Transverse colon (tissue), 4 donors: ENCODE data around the gene SERPINA1. TPM values are rescaled to one million over a fixed set of nuclear protein-coding genes. Genes with fewer than 3 reads are reported as not detected.

Source experiments
- DNase-seq: peaks from one replicate; pipeline ENCODE4 v3.0.0-alpha.2; 2019
- H3K27ac ChIP-seq, 4 donors: fragments of 200-600 bp; sonication (generic); 2 replicates each; pipeline ENCODE4 v1.5.1; 2016 to 2018; ENCODE audit warnings: inconsistent platforms in 4 of 4
- H3K27me3 ChIP-seq: fragments of 200-600 bp; sonication (generic); 2 replicates; pipeline ENCODE4 v1.5.1; 2017; ENCODE audit warnings: inconsistent platforms
- H3K36me3 ChIP-seq, 4 donors: fragments of 200-600 bp; sonication (generic); 2 replicates each; pipeline ENCODE4 v1.5.1; 2017 to 2019; ENCODE audit warnings: inconsistent platforms in 4 of 4
- H3K4me1 ChIP-seq, 4 donors: fragments of 200-600 bp; sonication (generic); 2 replicates each; pipeline ENCODE4 v1.5.1; 2017 to 2020; ENCODE audit warnings: inconsistent platforms in 4 of 4
- H3K4me3 ChIP-seq, 4 donors: fragments of 200-600 bp; sonication (generic); 1 replicate in 1 of 4; 2 replicates in 3 of 4; pipeline versions ENCODE4 v1.5.1 to v1.6.1; 2017 to 2019; ENCODE audit warnings: inconsistent platforms in 4 of 4
- H3K9me3 ChIP-seq, 2 donors: fragments of 200-600 bp; sonication (generic); 2 replicates each; pipeline ENCODE4 v1.5.1; 2017 to 2019; ENCODE audit warnings: inconsistent platforms in 2 of 2
- CTCF ChIP-seq, 5 experiments: fragments of 200-600 bp in 3 of 5; fragments of 450-650 bp in 2 of 5; sonication (generic) in 3 of 5; IDR thresholded peaks; 1 replicate in 2 of 5; 2 replicates in 3 of 5; pipeline ENCODE4 v1.5.1; 2016 to 2017; ENCODE audit warnings: antibody characterized with exemption in 5 of 5, inconsistent platforms in 3 of 5, mild to moderate bottlenecking in 2 of 5, moderate library complexity in 1 of 5
- EP300 ChIP-seq: sonication (generic); formaldehyde crosslinking; IDR thresholded peaks from one replicate; pipeline ENCODE4 v1.6.1; 2017; ENCODE audit warnings: antibody characterized with exemption, low read depth
- POLR2A ChIP-seq: fragments of 450-650 bp; IDR thresholded peaks from one replicate; pipeline ENCODE4 v1.6.1; 2016; ENCODE audit warnings: antibody characterized with exemption, mild to moderate bottlenecking, moderate library complexity
- POLR2AphosphoS5 ChIP-seq, 3 donors: sonication (generic); formaldehyde crosslinking; IDR thresholded peaks; one replicate each; pipeline ENCODE4 v1.6.1; 2016; ENCODE audit warnings: antibody characterized with exemption in 3 of 3
- WGBS, 2 donors: methylation state at CpG; one replicate each; pipeline ENCODE4 v1.1.5; 2018; ENCODE audit warnings: low coverage in 1 of 2; 5-methylcytosine and 5-hydroxymethylcytosine counted together
- in situ Hi-C, 4 donors: fragments of 200-750 bp; cut with MboI; loops; one replicate each; pipeline versions ENCODE4 v1.15.0 to v1.15.1; 2017; ENCODE audit warnings: low sequenced_read_pairs in 3 of 4, low pct_ligation_motif_present in 1 of 4, low pct_unique_long_range_greater_than_20kb in 1 of 4
- intact Hi-C: fragments of 100-400 bp; cut with DNase I; formaldehyde crosslinking; loops from one replicate; pipeline ENCODE4 v1.15.1; 2023; ENCODE audit warnings: low total_unique reads
- total RNA-seq, 4 donors: library from RNA; depleted of rRNA; stranded (reverse); fragments of >200 nt; gene quantifications; one replicate each; pipeline ENCODE4 v1.1.0, GENCODE V29; 2016

Gene SERPINA1
- total RNA-seq, 4 donors from 2014 or later = 35.2 to 107 (median 61.0) TPM

- 35 to 39% methylated on average over 5 of the region's 5 CpGs for WGBS, 2 donors
- in situ Hi-C loops = no loop called here
- Histone ChIP-seq H3K27ac (peak overlapping the region; percentile 56 to 74 (median 68)), H3K36me3 (no peaks in the 10 kb centered on the region), H3K4me1 (peaks cover 0 to 29% (median 14%) of the 10 kb centered on the region in 4 donors), H3K4me3 (no peak overlapping the region), H3K9me3 (no peaks in the 10 kb centered on the region), H3K27me3 (no peaks in the 10 kb centered on the region)
- DNase-seq = no peak
- TF ChIP-seq POLR2A (peak; percentile 6), POLR2AphosphoS5 (IDR thresholded peaks at IDR 0.05) (no peak), CTCF (IDR thresholded peaks at IDR 0.05) (no peak)
- intact Hi-C loops = no loop called here
Measured at GRCh38 chr14:94341656-94342333, 46.6 kb downstream of the SERPINA1 start.

- no peak overlapping the region for H3K4me3 ChIP-seq
- H3K36me3 ChIP-seq = no peaks in the 10 kb centered on the region
- TF ChIP-seq POLR2A (no peak), EP300 (no peak), POLR2AphosphoS5 (IDR thresholded peaks at IDR 0.05) (no peak)
- H3K4me1 ChIP-seq = peaks cover 0 to 29% (median 14%) of the 10 kb centered on the region in 4 donors
- no peak overlapping the region for H3K27ac ChIP-seq
- in situ Hi-C loops (no loop called here), intact Hi-C loops (no loop called here)
- no peaks in the 10 kb centered on the region for H3K27me3 ChIP-seq
- no peaks in the 10 kb centered on the region for H3K9me3 ChIP-seq
- DNase-seq = no peak
Measured at GRCh38 chr14:94340533-94340932, 47.9 kb downstream of the SERPINA1 start.

GRCh38 chr14:94338023-94338422 lies 50.4 kb downstream of the SERPINA1 start:
- Histone ChIP-seq H3K27me3 (no peaks in the 10 kb centered on the region), H3K4me1 (peaks cover 0 to 29% (median 14%) of the 10 kb centered on the region in 4 donors), H3K4me3 (no peak overlapping the region), H3K36me3 (no peaks in the 10 kb centered on the region), H3K27ac (no peak overlapping the region), H3K9me3 (no peaks in the 10 kb centered on the region)
- intact Hi-C loops = no loop called here
- in situ Hi-C loops = no loop called here
- no peak for TF ChIP-seq POLR2AphosphoS5 (IDR thresholded peaks at IDR 0.05)
- TF ChIP-seq CTCF (IDR thresholded peaks at IDR 0.05) = no peak
- TF ChIP-seq EP300 = no peak
- no peak for TF ChIP-seq POLR2A
- DNase-seq = no peak
- WGBS, 2 donors = 77 to 100% methylated on average over 2 of the region's 2 CpGs

- Histone ChIP-seq H3K27me3 (no peaks in the 10 kb centered on the region), H3K4me1 (peaks cover 0 to 23% (median 8%) of the 10 kb centered on the region in 4 donors), H3K9me3 (no peaks in the 10 kb centered on the region), H3K4me3 (no peak overlapping the region), H3K36me3 (no peaks in the 10 kb centered on the region), H3K27ac (no peak overlapping the region)
- 72 to 83% methylated on average over 3 to 6 of the region's 6 CpGs for WGBS, 2 donors
- intact Hi-C loops (no loop called here), in situ Hi-C loops (no loop called here)
- DNase-seq = no peak
- TF ChIP-seq EP300 (no peak), CTCF (IDR thresholded peaks at IDR 0.05) (no peak), POLR2A (no peak), POLR2AphosphoS5 (IDR thresholded peaks at IDR 0.05) (no peak)
Measured at GRCh38 chr14:94337274-94337673, 51.1 kb downstream of the SERPINA1 start.

GRCh38 chr14:94334872-94335271 lies 53.5 kb downstream of the SERPINA1 start:
- in situ Hi-C loops (no loop called here), intact Hi-C loops (no loop called here)
- no peak for TF ChIP-seq CTCF (IDR thresholded peaks at IDR 0.05)
- no peak for TF ChIP-seq EP300
- TF ChIP-seq POLR2AphosphoS5 (IDR thresholded peaks at IDR 0.05) = no peak
- TF ChIP-seq POLR2A = no peak
- Histone ChIP-seq H3K27me3 (no peaks in the 10 kb centered on the region), H3K36me3 (no peaks in the 10 kb centered on the region), H3K27ac (no peak overlapping the region), H3K9me3 (no peaks in the 10 kb centered on the region), H3K4me1 (peaks cover 0 to 6% (median 0%) of the 10 kb centered on the region in 4 donors), H3K4me3 (no peak overlapping the region)
- WGBS, 2 donors = 52 to 57% methylated on average over 4 of the region's 4 CpGs
- DNase-seq = no peak
